ENCODE data around the gene RGS13.

The RGS13 gene

GRCh38 chr1:192635939-192636338, at the start of gene RGS13:
Gene RGS13 (plus strand): TSS chr1:192636147. CDS start chr1:192644335, 8,188 bp downstream.
- H3K4me3 ChIP-seq (ENCODE audit: low read length): no peak within 1 kb of the TSS
- no peak for TF ChIP-seq ZNF274 (IDR thresholded peaks at IDR 0.05; ENCODE audit: low read depth, low read length)

- no peak for TF ChIP-seq ZNF274 (IDR thresholded peaks at IDR 0.05; ENCODE audit: low read depth, low read length)
- no peak overlapping the region for H3K4me3 ChIP-seq (ENCODE audit: low read length)
Observed at GRCh38 chr1:192587386-192588266, 48.3 kb upstream of the RGS13 start.

GRCh38 chr1:192588546-192588945, 47.4 kb upstream of the RGS13 start:
- no peak for TF ChIP-seq ZNF274 (IDR thresholded peaks at IDR 0.05; ENCODE audit: low read depth, low read length)
- no peak overlapping the region for H3K4me3 ChIP-seq (ENCODE audit: low read length)

GRCh38 chr1:192589813-192590212, 46.1 kb upstream of the RGS13 start:
- TF ChIP-seq ZNF274 (IDR thresholded peaks at IDR 0.05; ENCODE audit: low read depth, low read length): no peak

GRCh38 chr1:192592517-192592916, 43.4 kb upstream of the RGS13 start:
- TF ChIP-seq ZNF274 (IDR thresholded peaks at IDR 0.05; ENCODE audit: low read depth, low read length): no peak
- H3K4me3 ChIP-seq (ENCODE audit: low read length): no peak overlapping the region

More at GRCh38 chr1:192589813-192590212, 46.1 kb upstream of the RGS13 start:
- H3K4me3 ChIP-seq (ENCODE audit: low read length): no peak overlapping the region

GRCh38 chr1:192592981-192593708, 42.8 kb upstream of the RGS13 start:
- no peak for TF ChIP-seq ZNF274 (IDR thresholded peaks at IDR 0.05; ENCODE audit: low read depth, low read length)
- H3K4me3 ChIP-seq (ENCODE audit: low read length): no peak overlapping the region

GRCh38 chr1:192595299-192595698, 40.6 kb upstream of the RGS13 start:
- no peak overlapping the region for H3K4me3 ChIP-seq (ENCODE audit: low read length)
- TF ChIP-seq ZNF274 (IDR thresholded peaks at IDR 0.05; ENCODE audit: low read depth, low read length): no peak

- no peak for TF ChIP-seq ZNF274 (IDR thresholded peaks at IDR 0.05; ENCODE audit: low read depth, low read length)
- H3K4me3 ChIP-seq (ENCODE audit: low read length): no peak overlapping the region
Observed at GRCh38 chr1:192598589-192598988, 37.4 kb upstream of the RGS13 start.

GRCh38 chr1:192600275-192600674, 35.7 kb upstream of the RGS13 start:
- H3K4me3 ChIP-seq (ENCODE audit: low read length): no peak overlapping the region
- no peak for TF ChIP-seq ZNF274 (IDR thresholded peaks at IDR 0.05; ENCODE audit: low read depth, low read length)

- TF ChIP-seq ZNF274 (IDR thresholded peaks at IDR 0.05; ENCODE audit: low read depth, low read length): no peak
- H3K4me3 ChIP-seq (ENCODE audit: low read length): no peak overlapping the region
Observed at GRCh38 chr1:192601143-192601542, 34.8 kb upstream of the RGS13 start.

GRCh38 chr1:192601567-192601966, 34.4 kb upstream of the RGS13 start:
- no peak for TF ChIP-seq ZNF274 (IDR thresholded peaks at IDR 0.05; ENCODE audit: low read depth, low read length)

GRCh38 chr1:192602757-192603156, 33.2 kb upstream of the RGS13 start:
- no peak for TF ChIP-seq ZNF274 (IDR thresholded peaks at IDR 0.05; ENCODE audit: low read depth, low read length)

More at GRCh38 chr1:192601567-192601966, 34.4 kb upstream of the RGS13 start:
- no peak overlapping the region for H3K4me3 ChIP-seq (ENCODE audit: low read length)

GRCh38 chr1:192603218-192603787, 32.6 kb upstream of the RGS13 start:
- TF ChIP-seq ZNF274 (IDR thresholded peaks at IDR 0.05; ENCODE audit: low read depth, low read length): no peak
- H3K4me3 ChIP-seq (ENCODE audit: low read length): no peak overlapping the region

More at GRCh38 chr1:192602757-192603156, 33.2 kb upstream of the RGS13 start:
- H3K4me3 ChIP-seq (ENCODE audit: low read length): no peak overlapping the region

- H3K4me3 ChIP-seq (ENCODE audit: low read length): no peak overlapping the region
- no peak for TF ChIP-seq ZNF274 (IDR thresholded peaks at IDR 0.05; ENCODE audit: low read depth, low read length)
Observed at GRCh38 chr1:192604979-192605620, 30.8 kb upstream of the RGS13 start.
